Gastrocnemius medialis (tissue), 4 donors: ENCODE measurements around the gene FBXL13.

ENCODE experiments used
- POLR2A ChIP-seq, 2 donors: fragments of 450-650 bp; IDR thresholded peaks; one replicate each; pipeline ENCODE4 v1.6.1; 2017; ENCODE audit warnings: antibody characterized with exemption in 2 of 2, mild to moderate bottlenecking in 2 of 2, moderate library complexity in 2 of 2
- TF ChIP-seq, protein P1 (sequence below), 5 experiments: fragments of 450-650 bp in 3 of 5; fragments of 200-600 bp in 2 of 5; sonication (generic) in 2 of 5; IDR thresholded peaks in 4 of 5; conservative IDR thresholded peaks in 1 of 5; 1 replicate in 4 of 5; 2 replicates in 1 of 5; pipeline ENCODE4 v1.5.1; 2016 to 2019; ENCODE audit warnings: antibody characterized with exemption in 5 of 5, mild to moderate bottlenecking in 3 of 5, moderate library complexity in 3 of 5

DNA sequence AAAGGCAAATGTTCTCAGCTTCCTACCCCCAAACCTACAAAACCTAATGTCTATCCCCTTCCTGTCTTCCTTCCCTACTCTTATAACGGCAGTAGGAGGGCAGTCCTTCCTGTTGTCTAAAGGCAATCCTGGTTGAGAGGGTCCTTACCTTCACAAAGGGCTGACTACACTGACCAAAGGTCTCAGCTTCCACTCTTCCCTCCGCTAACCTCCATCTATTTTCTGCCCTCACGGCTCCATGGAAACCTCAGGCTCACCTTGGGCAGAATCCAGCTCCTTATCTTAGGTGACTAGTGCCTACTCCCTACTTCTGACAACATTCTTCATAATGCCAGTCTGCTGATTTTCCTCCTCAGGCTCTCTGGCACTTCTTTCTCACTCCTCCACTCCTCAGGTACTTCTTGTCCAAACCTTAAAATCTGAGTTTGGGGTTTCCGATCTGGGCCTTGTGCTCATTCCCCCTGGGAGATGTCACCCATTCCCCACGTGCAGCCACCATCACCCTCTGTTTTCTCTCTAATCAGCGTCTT, 542 bp downstream of the FBXL13 start:
- TF ChIP-seq, protein P1, sequence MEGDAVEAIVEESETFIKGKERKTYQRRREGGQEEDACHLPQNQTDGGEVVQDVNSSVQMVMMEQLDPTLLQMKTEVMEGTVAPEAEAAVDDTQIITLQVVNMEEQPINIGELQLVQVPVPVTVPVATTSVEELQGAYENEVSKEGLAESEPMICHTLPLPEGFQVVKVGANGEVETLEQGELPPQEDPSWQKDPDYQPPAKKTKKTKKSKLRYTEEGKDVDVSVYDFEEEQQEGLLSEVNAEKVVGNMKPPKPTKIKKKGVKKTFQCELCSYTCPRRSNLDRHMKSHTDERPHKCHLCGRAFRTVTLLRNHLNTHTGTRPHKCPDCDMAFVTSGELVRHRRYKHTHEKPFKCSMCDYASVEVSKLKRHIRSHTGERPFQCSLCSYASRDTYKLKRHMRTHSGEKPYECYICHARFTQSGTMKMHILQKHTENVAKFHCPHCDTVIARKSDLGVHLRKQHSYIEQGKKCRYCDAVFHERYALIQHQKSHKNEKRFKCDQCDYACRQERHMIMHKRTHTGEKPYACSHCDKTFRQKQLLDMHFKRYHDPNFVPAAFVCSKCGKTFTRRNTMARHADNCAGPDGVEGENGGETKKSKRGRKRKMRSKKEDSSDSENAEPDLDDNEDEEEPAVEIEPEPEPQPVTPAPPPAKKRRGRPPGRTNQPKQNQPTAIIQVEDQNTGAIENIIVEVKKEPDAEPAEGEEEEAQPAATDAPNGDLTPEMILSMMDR (IDR thresholded peaks at IDR 0.05 in 4 of 5, conservative IDR thresholded peaks at IDR 0.05 in 1 of 5), result no peak
- TF ChIP-seq POLR2A (IDR thresholded peaks at IDR 0.05), result no peak
